H1 (cell line): ENCODE measurements around the gene DEFB113. TPM values are rescaled to one million over a fixed set of nuclear protein-coding genes. Genes with fewer than 3 reads are reported as not detected.
A peak's percentile ranks its signal among the peaks of the same experiment; 100 is the strongest.

Source experiments
- CTCF ChIA-PET: fragments of 300-600 bp; sonication (Branson Sonifier 250); formaldehyde crosslinking; loops from one replicate; lab custom pipeline; 2021; ENCODE audit not compliant: partially characterized antibody; lab: Charles Lee
- POLR2A ChIA-PET: fragments of 300-600 bp; sonication (Branson Sonifier 250); formaldehyde crosslinking; loops from one replicate; lab custom pipeline; 2021; ENCODE audit warnings: inconsistent platforms; ENCODE audit not compliant: partially characterized antibody; lab: Charles Lee
- DNase-seq, 2 experiments: peaks; one replicate each; pipeline versions ENCODE4 v3.0.0 to v3.0.0-alpha.2; 2010 to 2022; ENCODE audit warnings: low spot score in 2 of 2, low read depth in 1 of 2, mixed read lengths in 1 of 2
- FAIRE-seq: peaks from 2 replicates; lab custom pipeline; 2011; peaks lifted over from hg19 to GRCh38; lab: Jason Lieb, UNC
- H2AFZ ChIP-seq: 2 replicates; pipeline ENCODE4 v1.8.1; 2012; ENCODE audit warnings: low read length, inconsistent platforms
- H2AK5ac ChIP-seq: 2 replicates; pipeline ENCODE4 v1.6.1; 2013; ENCODE audit warnings: low read depth, low read length
- H2BK120ac ChIP-seq: replicated peaks from 2 replicates; pipeline ENCODE3; 2013; ENCODE audit warnings: low read depth, low read length, inconsistent platforms
- H2BK12ac ChIP-seq: 2 replicates; pipeline ENCODE4 v1.6.1; 2013; ENCODE audit warnings: low read depth, low read length
- H2BK15ac ChIP-seq: 2 replicates; pipeline ENCODE4 v1.6.1; 2013; ENCODE audit warnings: low read length
- H2BK20ac ChIP-seq: 2 replicates; pipeline ENCODE4 v1.6.1; 2013; ENCODE audit warnings: low read length
- H2BK5ac ChIP-seq: 2 replicates; pipeline ENCODE4 v1.6.1; 2013; ENCODE audit warnings: low read depth, low read length
- H3K14ac ChIP-seq: 2 replicates; pipeline ENCODE4 v1.6.1; 2013; ENCODE audit warnings: inconsistent platforms; ENCODE audit not compliant: insufficient read length
- H3K18ac ChIP-seq: 2 replicates; pipeline ENCODE4 v1.6.1; 2013; ENCODE audit warnings: low read length; ENCODE audit errors: extremely low read depth
- H3K23ac ChIP-seq: 2 replicates; pipeline ENCODE4 v1.6.1; 2013; ENCODE audit warnings: inconsistent platforms; ENCODE audit not compliant: insufficient read length
- H3K23me2 ChIP-seq: 2 replicates; pipeline ENCODE4 v1.6.1; 2013; ENCODE audit warnings: low read depth, low read length
- H3K27ac ChIP-seq: 2 replicates; pipeline ENCODE4 v1.6.1; 2011; ENCODE audit warnings: low read depth, low read length, inconsistent platforms
- H3K27me3 ChIP-seq, 4 experiments: replicated peaks in 1 of 4; 1 replicate in 1 of 4; 2 replicates in 3 of 4; pipeline versions ENCODE4 v1.6.1 to v1.8.1; 2011 to 2013; ENCODE audit warnings: low read length in 3 of 4, mild to moderate bottlenecking in 3 of 4, inconsistent platforms in 2 of 4, mixed read lengths in 2 of 4, moderate library complexity in 1 of 4; ENCODE audit not compliant: control insufficient read depth in 3 of 4, insufficient read depth in 3 of 4; ENCODE audit errors: extremely low read depth in 1 of 4
- H3K36me3 ChIP-seq, 4 experiments: 2 replicates each; pipeline versions ENCODE4 v1.6.1 to v1.8.1; 2011 to 2013; ENCODE audit warnings: mild to moderate bottlenecking in 4 of 4, low read length in 3 of 4, moderate library complexity in 2 of 4, control low read depth in 1 of 4, inconsistent platforms in 1 of 4; ENCODE audit not compliant: insufficient read depth in 4 of 4, control insufficient read depth in 2 of 4
- H3K4ac ChIP-seq: replicated peaks from 2 replicates; pipeline ENCODE3; 2013; ENCODE audit warnings: low read length, low read depth, mixed read lengths, inconsistent platforms; ENCODE audit not compliant: insufficient read length
- H3K4me1 ChIP-seq, 4 experiments: replicated peaks in 1 of 4; 1 replicate in 1 of 4; 2 replicates in 3 of 4; pipeline versions ENCODE4 v1.6.1 to v1.8.1; 2011 to 2013; ENCODE audit warnings: low read length in 3 of 4, inconsistent platforms in 2 of 4, mixed read lengths in 1 of 4; ENCODE audit not compliant: insufficient read depth in 4 of 4, control insufficient read depth in 3 of 4
- H3K4me2 ChIP-seq, 2 experiments: 2 replicates each; pipeline versions ENCODE4 v1.6.1 to v1.8.1; 2011 to 2013; ENCODE audit warnings: low read depth in 2 of 2, low read length in 2 of 2, control low read depth in 1 of 2, inconsistent platforms in 1 of 2, mild to moderate bottlenecking in 1 of 2; ENCODE audit not compliant: insufficient read depth in 1 of 2
- H3K4me3 ChIP-seq, 4 experiments: fragments of 200-600, 300-600 bp in 1 of 4; sonication (generic), shearing (Covaris generic), sonication (Bioruptor Twin) in 1 of 4; 2 replicates each; pipeline versions ENCODE4 v1.5.1 to v1.8.1; 2011 to 2016; ENCODE audit warnings: low read length in 4 of 4, low read depth in 3 of 4, control low read depth in 2 of 4, inconsistent platforms in 2 of 4, mild to moderate bottlenecking in 2 of 4, mixed read lengths in 1 of 4, moderate library complexity in 1 of 4; ENCODE audit not compliant: insufficient read depth in 2 of 4; ENCODE audit errors: extremely low read depth in 1 of 4
- H3K56ac ChIP-seq: replicated peaks from 2 replicates; pipeline ENCODE3; 2013; ENCODE audit warnings: low read depth, mild to moderate bottlenecking, mixed read lengths, low read length, inconsistent platforms; ENCODE audit not compliant: insufficient read length
- H3K79me1 ChIP-seq: 2 replicates; pipeline ENCODE4 v1.6.1; 2013; ENCODE audit warnings: low read depth, low read length, control low read depth
- H3K79me2 ChIP-seq, 2 experiments: 2 replicates each; pipeline versions ENCODE4 v1.6.1 to v1.8.1; 2012 to 2013; ENCODE audit warnings: low read length in 2 of 2, mild to moderate bottlenecking in 2 of 2, inconsistent platforms in 1 of 2; ENCODE audit not compliant: insufficient read depth in 2 of 2, control insufficient read depth in 1 of 2
- H3K9ac ChIP-seq, 4 experiments: replicated peaks in 1 of 4; 1 replicate in 1 of 4; 2 replicates in 3 of 4; pipeline versions ENCODE4 v1.6.1 to v1.8.1; 2011 to 2013; ENCODE audit warnings: low read depth in 3 of 4, low read length in 3 of 4, control low read depth in 2 of 4, mild to moderate bottlenecking in 2 of 4, moderate library complexity in 2 of 4, inconsistent platforms in 1 of 4; ENCODE audit errors: extremely low read depth in 1 of 4
- H3K9me3 ChIP-seq, 2 experiments: 2 replicates each; pipeline versions ENCODE4 v1.6.1 to v1.8.1; 2012 to 2013; ENCODE audit warnings: mild to moderate bottlenecking in 2 of 2, moderate library complexity in 2 of 2, control low read depth in 1 of 2, inconsistent platforms in 1 of 2, low read depth in 1 of 2, low read length in 1 of 2, mixed read lengths in 1 of 2; ENCODE audit not compliant: insufficient read depth in 2 of 2
- H4K20me1 ChIP-seq, 2 experiments: replicated peaks in 1 of 2; 2 replicates each; pipeline versions ENCODE3 to v1.8.1; 2011 to 2013; ENCODE audit warnings: inconsistent platforms in 2 of 2, low read length in 2 of 2, mild to moderate bottlenecking in 1 of 2; ENCODE audit not compliant: insufficient read depth in 2 of 2, control insufficient read depth in 1 of 2
- H4K5ac ChIP-seq: 2 replicates; pipeline ENCODE4 v1.6.1; 2013; ENCODE audit warnings: low read length, low read depth, mixed read lengths, inconsistent platforms; ENCODE audit not compliant: insufficient read length
- H4K8ac ChIP-seq: 2 replicates; pipeline ENCODE4 v1.8.0; 2013; ENCODE audit warnings: mild to moderate bottlenecking, moderate library complexity, low read length, inconsistent platforms; ENCODE audit not compliant: insufficient read depth; ENCODE audit errors: extremely low read depth
- H4K91ac ChIP-seq: replicated peaks from 2 replicates; pipeline ENCODE3; 2013; ENCODE audit warnings: low read length, mixed read lengths, inconsistent platforms; ENCODE audit not compliant: insufficient read length
- RXRA ChIP-seq: IDR thresholded peaks from 2 replicates; pipeline ENCODE4 v1.6.1; 2011; ENCODE audit warnings: low read depth, mild to moderate bottlenecking, low read length, moderate library complexity; ENCODE audit not compliant: insufficient read depth
- YY1 ChIP-seq: IDR thresholded peaks from 2 replicates; pipeline ENCODE4 v1.6.1; 2011; ENCODE audit warnings: low read depth, mild to moderate bottlenecking, low read length
- WGBS, 2 experiments: shearing (Covaris generic) in 1 of 2; methylation state at CpG; one replicate each; pipeline versions ENCODE4 v1.1.6 to v1.1.7; 2013 to 2015; ENCODE audit warnings: low lambda C conversion rate in 2 of 2, mixed read lengths in 2 of 2, inconsistent platforms in 1 of 2, low coverage in 1 of 2, missing lambda C conversion rate in 1 of 2; ENCODE audit not compliant: insufficient replicate concordance in 2 of 2, insufficient coverage in 1 of 2, insufficient read length in 1 of 2; ENCODE audit errors: extremely low coverage in 1 of 2, missing lambda C conversion rate in 1 of 2; 5-methylcytosine and 5-hydroxymethylcytosine counted together
- polyA plus RNA-seq, 7 experiments: library from polyadenylated mRNA; depleted of rRNA in 3 of 7; stranded (reverse) in 5 of 7; unstranded in 2 of 7; fragments of >200 nt in 5 of 7; fragments of 200-250 nt in 2 of 7; gene quantifications; 1 replicate in 5 of 7; 2 replicates in 1 of 7; 4 replicates in 1 of 7; pipeline versions ENCODE4 v1.2.1 to v1.2.3, GENCODE V29; 2011 to 2013; ENCODE audit warnings: missing spikeins in 2 of 7, mixed read lengths in 2 of 7
- total RNA-seq: library from RNA; stranded (reverse); fragmentation: NEBNext Ultra II Directional; extraction: Animal tissue kit (Norgen Biotek cat#: 25700); gene quantifications from 2 replicates; pipeline ENCODE4 v1.2.1, GENCODE V29; 2021

DEFB113 gene
- total and polyA plus RNA-seq, 2 of the 8 experiments (the other 6 are each of a cell fraction or from before 2014, with no cell fraction given), result not detected

DNA sequence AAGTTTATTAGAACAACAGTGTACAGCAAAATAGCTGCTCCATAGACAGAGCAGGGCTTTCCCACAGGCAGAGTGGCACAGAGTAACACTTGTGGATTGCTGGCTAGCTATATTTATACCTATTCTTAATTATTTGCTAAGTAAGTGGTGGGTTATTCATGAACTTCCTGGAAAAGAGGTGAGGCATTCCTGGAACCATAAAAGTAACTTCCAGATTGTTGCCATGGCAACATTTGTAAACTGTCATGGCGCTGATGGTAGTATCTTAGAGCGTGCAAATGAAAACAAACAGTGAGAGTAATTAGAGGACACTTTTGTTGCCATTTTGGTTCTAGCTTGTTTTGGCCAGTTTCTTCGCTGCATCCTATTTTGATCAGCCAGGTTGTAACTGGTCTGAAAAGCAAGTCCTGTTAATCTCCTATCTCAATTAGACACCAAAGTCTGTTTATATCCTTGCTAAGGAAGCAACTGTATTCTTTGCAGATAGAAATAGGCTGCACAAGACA, 29.4 kb downstream of the DEFB113 start:
- Histone ChIP-seq H3K4me3 (no peak overlapping the region), H3K27me3 (no peaks in the 10 kb centered on the region), H3K9me3 (no peaks in the 10 kb centered on the region), H4K91ac (no peak overlapping the region), H2BK12ac (no peak overlapping the region), H4K20me1 (no peaks in the 10 kb centered on the region), H3K79me1 (no peaks in the 10 kb centered on the region), H4K5ac (no peak overlapping the region), H2AK5ac (no peak overlapping the region), H3K27ac (no peak overlapping the region), H3K4me1 (no peaks in the 10 kb centered on the region), H3K56ac (no peak overlapping the region), H3K4ac (no peak overlapping the region), H3K23ac (no peak overlapping the region), H3K36me3 (no peaks in the 10 kb centered on the region), H2BK5ac (no peak overlapping the region), H2BK15ac (no peak overlapping the region), H2BK20ac (no peak overlapping the region), H3K18ac (no peak overlapping the region), H2AFZ (no peak overlapping the region), H4K8ac (no peak overlapping the region), H2BK120ac (no peak overlapping the region), H3K23me2 (no peaks in the 10 kb centered on the region), H3K14ac (no peak overlapping the region), H3K4me2 (no peak overlapping the region), H3K9ac (no peak overlapping the region), H3K79me2 (no peaks in the 10 kb centered on the region)
- ChIA-PET CTCF (interaction anchor here (0.9 to 1.1 kb wide), 2 partner anchors 16 to 32 kb away, joined by 3 read pairs; no protein-coding TSS in a partner anchor), POLR2A (no interaction called here)
- FAIRE-seq (no peak), DNase-seq (no peak)
- 72% methylated on average over 3 of the region's 3 CpGs; no CpG with 5 or more reads in 1 of the 2 experiments for WGBS, 2 experiments
- no peak for TF ChIP-seq RXRA
- peak; percentile 35; the same call in 1 of the 2 replicates for TF ChIP-seq YY1
